ENCODE data around the gene BDH1. TPM values are rescaled to one million over a fixed set of nuclear protein-coding genes. Genes with fewer than 3 reads are reported as not detected.

BDH1 gene
- total and polyA plus RNA-seq, 2 of the 13 experiments (the other 11 are each of a cell fraction or from before 2014, with no cell fraction given): 21.2 to 71.9 TPM

- in situ Hi-C loops (cut with HindIII; ENCODE audit: extremely low pct_ligation_motif_present, low pct_unique_long_range_greater_than_20kb): no loop called here
- Histone ChIP-seq H4K20me1 (ENCODE audit: insufficient read depth, low read length) (no peaks in the 10 kb centered on the region), H3K27me3 (ENCODE audit: control insufficient read depth in 1 of 2, insufficient read depth in 2 of 2, low read length in 2 of 2) (no peaks in the 10 kb centered on the region), H3K27ac (ENCODE audit: extremely low read length, insufficient read depth, low read length) (no peak overlapping the region), H3K9me3 (ENCODE audit: low read length) (no peaks in the 10 kb centered on the region), H3K79me2 (ENCODE audit: insufficient read depth, low read length) (no peaks in the 10 kb centered on the region), H3K4me2 (ENCODE audit: low read depth, low read length) (no peak overlapping the region), H3K4me3 (replicated peaks in 1 of 3; ENCODE audit: insufficient read depth in 1 of 3, low read depth in 2 of 3, low read length in 3 of 3) (no peak overlapping the region), H3K4me1 (ENCODE audit: insufficient read depth, low read length) (peaks cover 25% of the 10 kb centered on the region), H3K36me3 (replicated peaks in 1 of 2; ENCODE audit: control insufficient read depth in 1 of 2, insufficient read depth in 2 of 2, low read length in 2 of 2) (no peaks in the 10 kb centered on the region; a peak in 2 of 5 replicates), H3K9ac (ENCODE audit: insufficient read depth, low read depth, low read length) (no peak overlapping the region), H2AFZ (ENCODE audit: low read length) (no peak overlapping the region)
- POLR2A ChIA-PET: no interaction called here
- FAIRE-seq (no peak), ATAC-seq (peak; percentile 7; the same call in 2 of the 3 replicates), DNase-seq (ENCODE audit: low spot score) (no peak)
- WGBS (ENCODE audit: low lambda C conversion rate): 94% methylated on average over 46 of the region's 60 CpGs
- BruUV-seq (replicated peaks): no TSS peak
- peak; percentile 46; the same call in 1 of the 2 replicates for TF ChIP-seq RBFOX2 (IDR thresholded peaks at IDR 0.05; ENCODE audit: low read depth, low read length)
- TF ChIP-seq AGO2 (optimal IDR thresholded peaks at IDR 0.05; ENCODE audit: low read depth, low read length): peak; percentile 75
- TF ChIP-seq PAF1 (CRISPR knock-in tag; IDR thresholded peaks at IDR 0.05): peak; percentile 68; the same call in 1 of the 2 replicates
- TF ChIP-seq NFE2L2 (IDR thresholded peaks at IDR 0.05; ENCODE audit: low read length): no peak
- intact Hi-C loops (cut with micrococcal nuclease; ENCODE audit: unreplicated experiment): loop anchor here (5.0 kb wide), 1 partner anchor 38 kb away; no protein-coding TSS in a partner anchor
- CTCF ChIA-PET (ENCODE audit: low intra/inter-chr PET ratio, low total read pairs): no interaction called here
Observed at GRCh38 chr3:197554562-197555280, 1.0 kb downstream of the BDH1 start.

- Histone ChIP-seq H3K36me3 (replicated peaks in 1 of 2; ENCODE audit: control insufficient read depth in 1 of 2, insufficient read depth in 2 of 2, low read length in 2 of 2) (no peaks in the 10 kb centered on the region; a peak in 2 of 5 replicates), H2AFZ (ENCODE audit: low read length) (no peak overlapping the region), H3K4me3 (replicated peaks in 1 of 3; ENCODE audit: insufficient read depth in 1 of 3, low read depth in 2 of 3, low read length in 3 of 3) (no peak overlapping the region), H3K27ac (ENCODE audit: extremely low read length, insufficient read depth, low read length) (no peak overlapping the region), H3K4me1 (ENCODE audit: insufficient read depth, low read length) (peaks cover 19% of the 10 kb centered on the region), H3K27me3 (ENCODE audit: control insufficient read depth in 1 of 2, insufficient read depth in 2 of 2, low read length in 2 of 2) (no peaks in the 10 kb centered on the region), H4K20me1 (ENCODE audit: insufficient read depth, low read length) (no peaks in the 10 kb centered on the region), H3K9me3 (ENCODE audit: low read length) (no peaks in the 10 kb centered on the region), H3K79me2 (ENCODE audit: insufficient read depth, low read length) (no peaks in the 10 kb centered on the region), H3K4me2 (ENCODE audit: low read depth, low read length) (no peak overlapping the region), H3K9ac (ENCODE audit: insufficient read depth, low read depth, low read length) (no peak overlapping the region)
- FAIRE-seq (no peak), ATAC-seq (no peak), DNase-seq (ENCODE audit: low spot score) (no peak)
- ChIA-PET CTCF (ENCODE audit: low intra/inter-chr PET ratio, low total read pairs) (no interaction called here), POLR2A (no interaction called here)
- no TSS peak for BruUV-seq (replicated peaks)
- 95% methylated on average over 10 of the region's 10 CpGs for WGBS (ENCODE audit: low lambda C conversion rate)
- TF ChIP-seq CREBL2 (CRISPR knock-in tag; IDR thresholded peaks at IDR 0.05; ENCODE audit: borderline replicate concordance) (no peak), GZF1 (CRISPR knock-in tag; IDR thresholded peaks at IDR 0.05) (no peak), TFDP2 (CRISPR knock-in tag; IDR thresholded peaks at IDR 0.05) (no peak), SNAPC5 (CRISPR knock-in tag; IDR thresholded peaks at IDR 0.05; ENCODE audit: borderline replicate concordance) (no peak), ZFAT (CRISPR knock-in tag; conservative IDR thresholded peaks at IDR 0.05) (no peak), ZNF879 (CRISPR knock-in tag; IDR thresholded peaks at IDR 0.05) (no peak), SALL1 (CRISPR knock-in tag; IDR thresholded peaks at IDR 0.05) (no peak), ZFP91 (CRISPR knock-in tag; IDR thresholded peaks at IDR 0.05; ENCODE audit: borderline replicate concordance) (no peak)
- in situ Hi-C loops (cut with HindIII; ENCODE audit: extremely low pct_ligation_motif_present, low pct_unique_long_range_greater_than_20kb): no loop called here
- intact Hi-C loops (cut with micrococcal nuclease; ENCODE audit: unreplicated experiment): loop anchor here (5.0 kb wide), 1 partner anchor 38 kb away; no protein-coding TSS in a partner anchor
Observed at GRCh38 chr3:197554196-197554561, 1.6 kb downstream of the BDH1 start.
